ENCODE measurements around the gene SAE1.

SAE1 gene

DNA sequence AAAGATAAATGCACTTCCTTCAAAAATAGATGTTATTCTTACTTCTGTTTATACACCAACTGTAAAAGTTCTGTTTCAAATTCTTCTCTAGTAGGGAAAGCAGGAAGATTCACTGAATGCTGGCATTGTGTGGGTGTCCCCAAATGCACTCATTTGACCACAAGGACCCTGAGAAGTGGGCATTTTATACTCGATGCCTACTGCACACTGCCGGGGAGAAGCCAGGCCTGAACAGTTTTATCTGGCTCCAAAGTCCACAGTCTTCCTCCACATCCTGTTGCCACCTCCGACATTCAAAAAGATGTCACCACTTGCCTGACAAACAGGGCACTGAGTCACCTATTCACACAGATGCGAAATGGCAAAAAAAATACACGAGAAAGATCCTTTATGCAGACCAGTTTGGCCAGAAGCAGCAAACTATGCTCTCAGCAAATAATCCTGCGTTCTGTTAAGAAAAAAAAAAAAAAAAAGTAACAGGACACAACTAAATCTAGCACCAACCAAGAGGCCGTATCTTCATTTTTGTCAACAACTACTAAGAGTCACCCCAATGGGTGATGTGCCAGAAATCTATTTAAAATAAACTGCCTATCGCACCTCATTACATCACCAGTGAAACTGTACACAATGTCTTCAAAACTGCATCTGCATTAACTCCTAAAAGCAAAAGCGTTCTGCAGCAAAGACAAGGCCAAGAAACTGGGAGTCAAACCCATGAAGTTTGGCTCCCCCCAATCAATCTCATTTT is 23.3 kb upstream of the SAE1 start:
- H3K27ac ChIP-seq (ENCODE audit: low read length), result peak overlapping the region; percentile 99
- H3K9me3 ChIP-seq (ENCODE audit: control insufficient read depth in 1 of 2, low read length in 2 of 2), result no peaks in the 10 kb centered on the region

DNA sequence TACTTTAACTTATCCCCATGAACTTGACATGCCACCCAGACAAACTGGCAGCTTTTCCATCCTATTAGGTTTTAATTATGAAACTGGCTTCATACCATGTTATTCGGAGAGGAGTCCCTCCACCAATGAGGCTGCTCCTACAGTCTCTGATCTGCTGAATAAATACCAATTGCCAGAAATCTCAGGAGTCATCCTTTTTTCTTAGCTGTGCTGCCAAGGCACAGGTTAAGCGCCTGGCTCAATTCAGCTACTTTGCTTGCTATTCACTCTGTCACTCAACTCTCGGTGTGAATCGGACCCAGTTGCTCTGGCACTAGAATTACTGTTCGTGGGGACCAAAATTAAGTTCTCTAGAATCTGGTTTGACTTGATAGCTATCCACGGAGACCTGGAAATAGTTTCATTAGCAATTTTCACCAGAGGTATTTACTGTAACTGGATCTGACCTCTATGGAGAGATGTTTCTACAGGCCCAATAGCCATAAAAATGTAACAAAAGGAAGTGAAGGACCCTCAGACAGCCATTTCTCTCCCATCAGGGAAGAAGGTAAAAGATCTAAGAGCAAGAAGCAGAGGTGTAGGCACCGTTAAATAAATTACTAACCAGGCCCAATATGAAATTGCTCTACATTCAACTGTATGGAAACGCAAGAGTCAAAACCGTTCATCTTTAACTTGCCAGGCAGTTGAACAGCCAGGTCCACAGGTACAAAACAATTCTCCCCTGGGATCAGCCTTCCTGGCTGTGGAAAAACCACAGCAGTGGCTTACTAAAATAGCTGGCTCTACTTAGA is 22.5 kb upstream of the SAE1 start:
- Histone ChIP-seq H3K4me3 (ENCODE audit: low read depth in 1 of 2, low read length in 2 of 2) (no peak overlapping the region), H3K4me1 (ENCODE audit: control insufficient read depth in 1 of 2, insufficient read depth in 2 of 2, low read length in 2 of 2) (peaks cover 32 to 60% of the 10 kb centered on the region in 2 donors), H3K9me3 (ENCODE audit: control insufficient read depth in 1 of 2, low read length in 2 of 2) (no peaks in the 10 kb centered on the region), H3K36me3 (ENCODE audit: control insufficient read depth in 1 of 2, insufficient read depth in 2 of 2, low read length in 2 of 2) (peaks cover 0 to 23% of the 10 kb centered on the region in 2 donors), H3K27me3 (ENCODE audit: low read depth, low read length) (no peaks in the 10 kb centered on the region), H3K27ac (ENCODE audit: low read length) (peak overlapping the region; percentile 99)

More for the DNA sequence above, 23.3 kb upstream of the SAE1 start:
- Histone ChIP-seq H3K4me1 (ENCODE audit: control insufficient read depth in 1 of 2, insufficient read depth in 2 of 2, low read length in 2 of 2) (peaks cover 32 to 68% of the 10 kb centered on the region in 2 donors), H3K27me3 (ENCODE audit: low read depth, low read length) (no peaks in the 10 kb centered on the region), H3K36me3 (ENCODE audit: control insufficient read depth in 1 of 2, insufficient read depth in 2 of 2, low read length in 2 of 2) (peaks cover 0 to 17% of the 10 kb centered on the region in 2 donors), H3K4me3 (ENCODE audit: low read depth in 1 of 2, low read length in 2 of 2) (peak overlapping the region in 1 of 2 donors; percentile 16)

DNA sequence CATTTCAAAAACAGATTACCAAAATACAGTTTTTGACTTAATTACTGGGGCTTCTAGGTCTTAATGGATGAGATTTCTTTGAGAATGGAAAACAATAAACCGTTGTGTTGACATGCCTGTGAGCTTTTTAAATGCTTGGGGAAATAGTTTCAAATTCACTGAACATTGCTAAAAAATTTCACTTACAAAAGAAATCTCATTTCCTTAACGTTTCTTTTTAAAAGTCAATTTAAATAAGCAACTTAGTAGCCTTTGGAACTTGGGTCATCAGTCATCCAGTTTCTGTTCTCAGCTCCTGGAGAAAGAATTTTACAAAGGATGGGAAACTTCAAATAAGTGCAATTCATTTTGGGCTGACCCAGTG is 21.5 kb upstream of the SAE1 start:
- Histone ChIP-seq H3K4me1 (ENCODE audit: control insufficient read depth in 1 of 2, insufficient read depth in 2 of 2, low read length in 2 of 2) (peaks cover 36 to 58% of the 10 kb centered on the region in 2 donors), H3K27ac (ENCODE audit: low read length) (peak overlapping the region; percentile 99), H3K36me3 (ENCODE audit: control insufficient read depth in 1 of 2, insufficient read depth in 2 of 2, low read length in 2 of 2) (peaks cover 0 to 27% of the 10 kb centered on the region in 2 donors), H3K27me3 (ENCODE audit: low read depth, low read length) (no peaks in the 10 kb centered on the region), H3K4me3 (ENCODE audit: low read depth in 1 of 2, low read length in 2 of 2) (peak overlapping the region; percentile 94 to 96), H3K9me3 (ENCODE audit: control insufficient read depth in 1 of 2, low read length in 2 of 2) (no peaks in the 10 kb centered on the region)

DNA sequence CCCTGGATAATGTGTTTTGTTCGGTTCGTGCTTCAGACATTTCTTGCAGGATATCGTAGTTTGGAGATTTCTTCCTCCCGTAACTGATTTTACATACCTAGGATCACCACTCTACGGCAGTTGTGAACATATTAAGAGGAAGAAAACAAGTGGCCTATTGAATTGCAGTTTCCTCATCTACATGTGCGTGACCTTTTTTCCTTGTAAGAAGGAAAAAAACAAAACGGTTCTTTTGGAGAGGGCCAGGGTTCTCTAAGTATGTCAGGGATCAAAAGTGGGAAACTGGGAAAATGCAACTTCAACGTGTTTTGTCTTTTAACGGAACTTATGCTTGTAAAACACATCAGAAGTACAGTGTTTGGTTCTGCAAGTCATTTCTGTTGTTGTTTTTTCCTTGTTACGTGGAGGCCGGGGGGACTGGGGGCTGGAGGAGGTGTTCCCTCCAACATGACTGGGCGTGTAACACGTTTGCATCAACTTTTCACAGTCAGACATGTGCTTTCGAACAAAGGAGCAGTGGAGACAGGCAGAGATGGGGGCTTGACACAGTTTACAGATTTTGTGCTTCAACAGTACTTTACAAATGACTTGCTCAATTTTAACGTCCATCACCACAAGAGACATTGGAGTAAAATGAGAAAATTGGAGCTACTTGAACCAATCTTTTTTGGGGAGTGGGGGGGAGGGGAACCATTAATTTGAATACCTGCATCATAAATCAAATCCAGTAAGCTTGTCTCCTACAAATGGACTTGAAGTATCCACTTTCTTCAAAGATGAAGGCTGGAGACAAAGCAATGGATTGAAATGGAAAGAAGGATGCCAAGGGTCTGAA is 20.9 kb upstream of the SAE1 start:
- no peaks in the 10 kb centered on the region for H3K27me3 ChIP-seq (ENCODE audit: low read depth, low read length)
- H3K27ac ChIP-seq (ENCODE audit: low read length), result peak overlapping the region; percentile 99
- H3K4me3 ChIP-seq (ENCODE audit: low read depth in 1 of 2, low read length in 2 of 2), result peak overlapping the region; percentile 94 to 96
- peaks cover 37 to 52% of the 10 kb centered on the region in 2 donors for H3K4me1 ChIP-seq (ENCODE audit: control insufficient read depth in 1 of 2, insufficient read depth in 2 of 2, low read length in 2 of 2)
- peaks cover 0 to 27% of the 10 kb centered on the region in 2 donors for H3K36me3 ChIP-seq (ENCODE audit: control insufficient read depth in 1 of 2, insufficient read depth in 2 of 2, low read length in 2 of 2)
- H3K9me3 ChIP-seq (ENCODE audit: control insufficient read depth in 1 of 2, low read length in 2 of 2), result no peaks in the 10 kb centered on the region

DNA sequence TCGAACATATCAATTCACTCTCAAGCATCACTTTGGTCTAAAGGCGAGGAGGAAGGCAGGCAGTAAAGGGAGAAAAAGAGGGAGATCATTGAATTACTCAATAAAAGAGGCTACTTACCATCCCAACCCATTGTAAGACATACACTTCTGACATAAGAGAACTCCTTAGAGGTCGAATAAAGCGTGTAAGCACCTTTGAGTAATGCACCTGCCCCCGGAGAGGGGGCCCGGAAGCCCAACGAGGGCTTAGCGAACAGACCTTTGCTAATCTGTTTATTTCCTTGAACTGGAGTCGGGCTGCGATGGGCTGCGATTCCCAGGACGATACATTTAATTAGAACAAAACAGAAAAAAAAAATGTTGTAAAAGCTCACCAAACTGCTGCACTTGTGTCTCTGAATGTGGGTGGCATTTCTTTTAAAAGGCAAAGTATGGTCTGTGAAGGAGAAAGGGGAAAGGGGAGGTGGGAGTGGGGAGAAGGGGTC is 20.1 kb upstream of the SAE1 start:
- H3K27ac ChIP-seq (ENCODE audit: low read length), result peak overlapping the region; percentile 99
- H3K27me3 ChIP-seq (ENCODE audit: low read depth, low read length), result no peaks in the 10 kb centered on the region
- peak overlapping the region; percentile 94 to 96 for H3K4me3 ChIP-seq (ENCODE audit: low read depth in 1 of 2, low read length in 2 of 2)
- H3K36me3 ChIP-seq (ENCODE audit: control insufficient read depth in 1 of 2, insufficient read depth in 2 of 2, low read length in 2 of 2), result peaks cover 0 to 27% of the 10 kb centered on the region in 2 donors
- H3K9me3 ChIP-seq (ENCODE audit: control insufficient read depth in 1 of 2, low read length in 2 of 2), result no peaks in the 10 kb centered on the region
- H3K4me1 ChIP-seq (ENCODE audit: control insufficient read depth in 1 of 2, insufficient read depth in 2 of 2, low read length in 2 of 2), result peaks cover 37 to 45% of the 10 kb centered on the region in 2 donors

DNA sequence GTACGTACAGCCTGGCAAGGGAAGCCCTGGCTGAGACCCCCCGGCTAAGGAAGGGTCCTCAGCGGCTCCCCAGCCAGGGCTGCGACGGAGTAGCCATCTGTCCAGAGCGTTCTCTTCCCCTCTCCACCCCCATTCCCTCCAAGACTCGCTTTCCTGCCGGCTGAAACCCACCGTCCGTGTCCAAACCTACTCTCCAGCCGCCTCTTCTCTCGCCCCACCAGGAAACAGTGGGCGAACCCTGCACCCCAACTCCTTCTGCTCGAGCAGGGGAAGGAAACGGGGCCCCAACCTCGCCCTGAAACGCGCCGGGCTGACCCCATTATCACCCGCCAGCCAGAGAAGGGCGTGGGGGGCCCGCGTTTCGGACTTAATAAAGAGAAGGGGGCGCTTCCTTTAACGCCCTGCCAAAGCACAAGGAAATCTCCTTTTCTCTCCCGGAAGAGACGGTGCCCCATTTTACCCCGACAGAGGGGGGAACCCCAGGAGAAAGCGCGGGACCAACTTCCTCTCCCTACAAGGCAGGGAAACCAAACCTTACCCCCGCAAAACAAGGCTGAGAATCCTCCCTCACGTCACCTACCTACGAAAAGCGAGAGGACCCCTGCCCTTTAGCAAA is 19.5 kb upstream of the SAE1 start:
- H3K4me3 ChIP-seq (ENCODE audit: low read depth in 1 of 2, low read length in 2 of 2), result peak overlapping the region; percentile 94 to 96
- H3K36me3 ChIP-seq (ENCODE audit: control insufficient read depth in 1 of 2, insufficient read depth in 2 of 2, low read length in 2 of 2), result peaks cover 0 to 27% of the 10 kb centered on the region in 2 donors
- no peaks in the 10 kb centered on the region for H3K9me3 ChIP-seq (ENCODE audit: control insufficient read depth in 1 of 2, low read length in 2 of 2)
- peaks cover 33 to 40% of the 10 kb centered on the region in 2 donors for H3K4me1 ChIP-seq (ENCODE audit: control insufficient read depth in 1 of 2, insufficient read depth in 2 of 2, low read length in 2 of 2)
- H3K27me3 ChIP-seq (ENCODE audit: low read depth, low read length), result no peaks in the 10 kb centered on the region
- peak overlapping the region; percentile 99 for H3K27ac ChIP-seq (ENCODE audit: low read length)

DNA sequence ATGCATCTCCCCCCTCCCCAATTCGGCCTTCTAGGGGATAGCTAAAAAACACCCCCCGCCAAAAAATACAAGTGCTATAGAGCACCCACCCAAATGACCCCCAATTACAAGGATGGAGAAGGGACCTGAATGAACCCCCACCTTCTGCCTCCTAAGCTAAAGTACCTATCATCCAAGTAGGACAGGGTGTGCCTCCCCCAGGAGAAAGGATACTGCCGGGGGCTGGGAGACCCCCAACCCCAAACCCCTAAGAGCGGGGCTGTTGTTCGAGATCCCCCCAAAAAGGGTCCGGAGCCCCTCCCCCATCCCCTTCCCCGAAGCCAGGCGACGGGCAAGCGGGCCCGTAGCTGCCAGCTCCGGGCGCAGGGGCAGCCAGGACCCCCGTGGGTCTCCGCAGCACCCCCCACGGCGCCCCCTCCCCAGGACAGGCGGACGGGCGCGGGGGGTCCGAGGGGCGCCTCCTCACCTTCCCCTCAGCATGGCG is 18.9 kb upstream of the SAE1 start:
- Histone ChIP-seq H3K9me3 (ENCODE audit: control insufficient read depth in 1 of 2, low read length in 2 of 2) (no peaks in the 10 kb centered on the region), H3K36me3 (ENCODE audit: control insufficient read depth in 1 of 2, insufficient read depth in 2 of 2, low read length in 2 of 2) (peaks cover 0 to 27% of the 10 kb centered on the region in 2 donors), H3K27ac (ENCODE audit: low read length) (peak overlapping the region; percentile 99), H3K4me3 (ENCODE audit: low read depth in 1 of 2, low read length in 2 of 2) (peak overlapping the region; percentile 94 to 96), H3K27me3 (ENCODE audit: low read depth, low read length) (no peaks in the 10 kb centered on the region), H3K4me1 (ENCODE audit: control insufficient read depth in 1 of 2, insufficient read depth in 2 of 2, low read length in 2 of 2) (peaks cover 27 to 34% of the 10 kb centered on the region in 2 donors)

GRCh38 chr19:47112166-47112996 is 18.3 kb upstream of the SAE1 start:
- H3K36me3 ChIP-seq (ENCODE audit: control insufficient read depth in 1 of 2, insufficient read depth in 2 of 2, low read length in 2 of 2), result peaks cover 0 to 27% of the 10 kb centered on the region in 2 donors
- peak overlapping the region; percentile 100 for H3K27ac ChIP-seq (ENCODE audit: low read length)
- H3K9me3 ChIP-seq (ENCODE audit: control insufficient read depth in 1 of 2, low read length in 2 of 2), result no peaks in the 10 kb centered on the region
- H3K4me1 ChIP-seq (ENCODE audit: control insufficient read depth in 1 of 2, insufficient read depth in 2 of 2, low read length in 2 of 2), result peaks cover 20 to 28% of the 10 kb centered on the region in 2 donors
- peak overlapping the region; percentile 94 to 96 for H3K4me3 ChIP-seq (ENCODE audit: low read depth in 1 of 2, low read length in 2 of 2)
- no peaks in the 10 kb centered on the region for H3K27me3 ChIP-seq (ENCODE audit: low read depth, low read length)

DNA sequence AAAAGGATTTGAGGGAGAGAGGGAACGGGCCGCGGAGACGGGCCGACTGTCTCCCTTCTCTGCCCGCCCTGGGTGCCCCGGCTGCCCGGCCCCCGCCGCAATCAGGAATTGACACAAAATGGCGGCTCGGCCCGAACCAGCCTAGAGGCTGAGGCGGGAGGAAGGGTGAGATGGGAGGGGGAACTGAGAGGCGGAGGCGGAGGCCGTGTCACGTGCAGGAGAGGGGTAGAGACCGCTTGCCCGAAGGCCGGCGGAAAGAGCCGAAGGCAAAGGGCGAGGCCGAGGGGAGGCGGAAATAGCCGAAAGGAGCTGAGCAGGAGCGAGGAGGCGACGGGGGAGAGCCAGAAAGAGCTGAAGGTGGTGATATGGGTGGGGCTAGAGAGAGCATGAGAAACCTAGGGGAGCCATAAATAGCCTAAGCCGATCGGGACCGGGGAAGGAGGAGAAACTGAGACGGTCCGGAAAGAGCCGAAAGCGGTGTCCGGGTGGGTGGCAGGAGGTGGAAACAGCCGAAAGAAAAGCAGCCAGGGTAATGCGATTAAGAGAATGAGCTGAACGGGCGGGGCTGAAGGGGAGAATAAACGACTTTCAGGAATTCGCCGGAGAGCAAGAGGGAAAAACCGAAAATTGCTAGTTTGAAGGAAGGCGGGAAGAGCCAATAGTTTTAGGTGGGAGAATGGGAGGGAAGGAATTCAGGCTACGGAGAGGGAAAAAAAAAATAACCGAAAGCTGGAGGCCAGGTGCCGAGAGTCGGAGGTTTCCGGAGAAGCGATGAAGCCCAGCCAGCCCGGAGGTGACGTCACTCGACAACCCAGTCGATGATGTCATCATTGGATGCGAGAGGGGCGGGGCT is 17.4 kb upstream of the SAE1 start, which contains the start of gene ZC3H4:
Gene ZC3H4, minus strand, starts transcription at position 780 of the 853 bp plus-strand sequence. CDS start 1,192 bp downstream, outside the sequence.
- Histone ChIP-seq H3K27me3 (ENCODE audit: low read depth, low read length) (no peaks in the 10 kb centered on the region), H3K4me3 (ENCODE audit: low read depth in 1 of 2, low read length in 2 of 2) (peak within 1 kb of the TSS; percentile 94 to 96), H3K9me3 (ENCODE audit: control insufficient read depth in 1 of 2, low read length in 2 of 2) (no peaks in the 10 kb centered on the region), H3K36me3 (ENCODE audit: control insufficient read depth in 1 of 2, insufficient read depth in 2 of 2, low read length in 2 of 2) (peaks cover 0 to 27% of the 10 kb centered on the region in 2 donors), H3K27ac (ENCODE audit: low read length) (peak within 1 kb of the TSS; percentile 100), H3K4me1 (ENCODE audit: control insufficient read depth in 1 of 2, insufficient read depth in 2 of 2, low read length in 2 of 2) (peaks cover 12 to 19% of the 10 kb centered on the region in 2 donors)
